Loucy (cell line): ENCODE results near the gene PLS3.

Experiments
- H2AFZ ChIP-seq: fragments of 200-600 bp; sonication (generic); 2 replicates; pipeline ENCODE4 v1.6.0; 2016; ENCODE audit warnings: antibody characterized with exemption, mild to moderate bottlenecking, low read length, moderate library complexity
- H3F3A ChIP-seq: fragments of 200-600 bp; 2 replicates; pipeline ENCODE4 v1.6.0; 2016; ENCODE audit warnings: antibody characterized with exemption, low read depth, mild to moderate bottlenecking
- H3K27me3 ChIP-seq: fragments of 200-600 bp; sonication (generic); 2 replicates; pipeline ENCODE4 v1.6.1; 2014; ENCODE audit warnings: low read length, mild to moderate bottlenecking; ENCODE audit not compliant: insufficient read depth, poor library complexity, severe bottlenecking
- H3K36me3 ChIP-seq: fragments of 200-600 bp; sonication (generic); 2 replicates; pipeline ENCODE4 v1.6.1; 2016; ENCODE audit warnings: low read length; ENCODE audit not compliant: insufficient read depth
- H3K4me1 ChIP-seq: fragments of 200-600 bp; sonication (generic); 2 replicates; pipeline ENCODE4 v1.5.1; 2014; ENCODE audit warnings: low read length, mild to moderate bottlenecking; ENCODE audit not compliant: insufficient read depth, poor library complexity, severe bottlenecking
- H3K4me2 ChIP-seq: fragments of 200-600 bp; sonication (generic); 2 replicates; pipeline ENCODE4 v1.6.0; 2014; ENCODE audit warnings: antibody characterized with exemption, low read length, low read depth, mild to moderate bottlenecking; ENCODE audit not compliant: poor library complexity, severe bottlenecking
- H3K4me3 ChIP-seq: fragments of 200-600 bp; sonication (generic); 2 replicates; pipeline ENCODE4 v1.5.1; 2014; ENCODE audit warnings: low read length, mild to moderate bottlenecking, mixed read lengths; ENCODE audit not compliant: poor library complexity, severe bottlenecking
- H3K79me2 ChIP-seq: fragments of 200-600 bp; sonication (generic); 2 replicates; pipeline ENCODE4 v1.6.1; 2014; ENCODE audit warnings: low read length; ENCODE audit not compliant: insufficient read depth
- H3K9ac ChIP-seq: fragments of 200-600 bp; sonication (generic); 2 replicates; pipeline ENCODE4 v1.6.0; 2014; ENCODE audit warnings: mild to moderate bottlenecking, low read depth, low read length, moderate library complexity; ENCODE audit not compliant: poor library complexity, severe bottlenecking
- H3K9me2 ChIP-seq: fragments of 200-600 bp; sonication (generic); replicated peaks from 2 replicates; pipeline ENCODE4 v1.6.1; 2016; ENCODE audit warnings: low read depth, low read length, mixed read lengths
- H3K9me3 ChIP-seq: fragments of 200-600 bp; sonication (generic); 2 replicates; pipeline ENCODE4 v1.6.1; 2014; ENCODE audit warnings: mild to moderate bottlenecking, antibody characterized with exemption, low read length, low read depth; ENCODE audit not compliant: insufficient read depth
- H4K20me1 ChIP-seq: fragments of 200-600 bp; sonication (generic); 2 replicates; pipeline ENCODE4 v1.6.0; 2014; ENCODE audit warnings: antibody characterized with exemption, low read length, mild to moderate bottlenecking; ENCODE audit not compliant: insufficient read depth, poor library complexity, severe bottlenecking
- EZH2phosphoT487 ChIP-seq: fragments of 200-600 bp; IDR thresholded peaks from 2 replicates; pipeline ENCODE4 v1.6.1; 2018; ENCODE audit warnings: antibody characterized with exemption, mild to moderate bottlenecking, moderate library complexity, borderline replicate concordance
- TF ChIP-seq, protein P1 (sequence below): fragments of 200-600 bp; sonication (generic); conservative IDR thresholded peaks from 2 replicates; pipeline ENCODE4 v1.5.1; 2014; ENCODE audit warnings: mild to moderate bottlenecking, antibody characterized with exemption, low read length

PLS3 gene

DNA sequence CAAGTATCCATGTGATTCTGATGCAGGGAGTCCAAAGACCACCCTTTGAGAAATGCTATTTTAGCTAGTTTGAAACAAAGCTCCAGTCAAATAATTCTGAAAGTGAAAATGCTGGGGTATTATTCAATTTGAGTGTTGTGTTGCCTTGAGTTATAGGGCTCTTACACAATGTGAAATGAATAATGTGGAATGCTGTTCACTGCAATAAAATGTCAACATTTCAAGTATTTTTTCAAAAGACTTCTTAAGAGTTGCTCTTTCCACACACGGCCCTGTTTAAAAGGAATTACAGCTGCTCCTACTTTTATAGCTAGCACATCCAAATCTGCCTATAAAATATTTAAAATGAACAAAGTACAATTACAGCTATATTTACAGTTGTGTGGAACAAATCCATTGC, 27.5 kb upstream of the PLS3 start:
- Histone ChIP-seq H3K27me3 (no peaks in the 10 kb centered on the region), H3F3A (no peaks in the 10 kb centered on the region), H2AFZ (no peak overlapping the region), H3K9me3 (no peaks in the 10 kb centered on the region), H3K4me3 (no peak overlapping the region), H3K4me1 (no peaks in the 10 kb centered on the region), H3K4me2 (no peak overlapping the region), H4K20me1 (no peaks in the 10 kb centered on the region), H3K79me2 (no peaks in the 10 kb centered on the region), H3K9me2 (no peaks in the 10 kb centered on the region), H3K36me3 (no peaks in the 10 kb centered on the region), H3K9ac (no peak overlapping the region)
- no peak for TF ChIP-seq EZH2phosphoT487
- TF ChIP-seq, protein P1, sequence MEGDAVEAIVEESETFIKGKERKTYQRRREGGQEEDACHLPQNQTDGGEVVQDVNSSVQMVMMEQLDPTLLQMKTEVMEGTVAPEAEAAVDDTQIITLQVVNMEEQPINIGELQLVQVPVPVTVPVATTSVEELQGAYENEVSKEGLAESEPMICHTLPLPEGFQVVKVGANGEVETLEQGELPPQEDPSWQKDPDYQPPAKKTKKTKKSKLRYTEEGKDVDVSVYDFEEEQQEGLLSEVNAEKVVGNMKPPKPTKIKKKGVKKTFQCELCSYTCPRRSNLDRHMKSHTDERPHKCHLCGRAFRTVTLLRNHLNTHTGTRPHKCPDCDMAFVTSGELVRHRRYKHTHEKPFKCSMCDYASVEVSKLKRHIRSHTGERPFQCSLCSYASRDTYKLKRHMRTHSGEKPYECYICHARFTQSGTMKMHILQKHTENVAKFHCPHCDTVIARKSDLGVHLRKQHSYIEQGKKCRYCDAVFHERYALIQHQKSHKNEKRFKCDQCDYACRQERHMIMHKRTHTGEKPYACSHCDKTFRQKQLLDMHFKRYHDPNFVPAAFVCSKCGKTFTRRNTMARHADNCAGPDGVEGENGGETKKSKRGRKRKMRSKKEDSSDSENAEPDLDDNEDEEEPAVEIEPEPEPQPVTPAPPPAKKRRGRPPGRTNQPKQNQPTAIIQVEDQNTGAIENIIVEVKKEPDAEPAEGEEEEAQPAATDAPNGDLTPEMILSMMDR: no peak

DNA sequence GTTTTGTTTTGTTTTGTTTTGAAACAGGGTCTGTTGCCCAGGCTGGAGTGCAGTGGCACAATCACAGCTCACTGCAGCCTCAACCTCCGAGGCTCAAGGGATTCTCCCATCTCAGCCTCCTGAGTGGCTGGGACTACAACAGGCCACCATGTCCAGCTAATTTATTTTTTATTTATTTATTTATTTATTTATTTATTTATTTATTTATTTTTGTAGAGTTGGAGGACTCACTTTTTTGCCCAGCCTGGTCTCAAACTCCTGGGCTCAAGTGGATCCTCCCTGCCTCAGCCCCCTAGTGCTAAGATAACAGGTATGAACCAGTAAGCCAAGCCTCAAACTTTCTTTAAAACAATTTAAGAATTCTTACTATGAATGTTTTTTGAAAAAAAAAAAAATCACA, 26.6 kb upstream of the PLS3 start:
- Histone ChIP-seq H3F3A (no peaks in the 10 kb centered on the region), H3K36me3 (no peaks in the 10 kb centered on the region), H3K9me2 (no peaks in the 10 kb centered on the region), H3K4me1 (no peaks in the 10 kb centered on the region), H3K4me3 (no peak overlapping the region), H3K27me3 (no peaks in the 10 kb centered on the region), H3K4me2 (no peak overlapping the region), H3K79me2 (no peaks in the 10 kb centered on the region), H3K9me3 (no peaks in the 10 kb centered on the region), H4K20me1 (no peaks in the 10 kb centered on the region), H2AFZ (no peak overlapping the region), H3K9ac (no peak overlapping the region)
- TF ChIP-seq, protein P1: no peak
- TF ChIP-seq EZH2phosphoT487: no peak

DNA sequence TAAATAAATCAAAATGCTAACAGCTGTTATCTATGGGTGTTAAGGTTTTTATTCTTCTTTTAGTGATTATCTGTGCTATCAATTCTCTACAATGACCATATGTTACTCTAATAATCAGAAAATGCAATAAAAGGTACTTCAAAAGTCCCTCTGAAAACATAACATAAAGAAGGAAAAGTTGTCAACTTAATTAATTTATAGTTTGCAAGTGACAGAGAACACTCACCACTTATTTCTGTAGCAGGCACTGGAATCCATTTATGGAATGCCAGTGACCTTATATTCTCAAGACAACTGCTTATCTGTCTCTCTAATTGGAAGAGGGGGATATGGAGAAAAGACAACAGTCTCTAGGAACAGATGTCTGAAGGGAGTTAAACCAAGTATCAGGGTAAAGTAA, 25.6 kb upstream of the PLS3 start:
- no peaks in the 10 kb centered on the region for H3K36me3 ChIP-seq
- no peak overlapping the region for H3K4me2 ChIP-seq
- H3K9ac ChIP-seq: no peak overlapping the region
- no peaks in the 10 kb centered on the region for H3K79me2 ChIP-seq
- no peaks in the 10 kb centered on the region for H3K9me3 ChIP-seq
- no peaks in the 10 kb centered on the region for H3K4me1 ChIP-seq
- H4K20me1 ChIP-seq: no peaks in the 10 kb centered on the region
- no peak overlapping the region for H3K4me3 ChIP-seq
- H3K9me2 ChIP-seq: no peaks in the 10 kb centered on the region
- no peaks in the 10 kb centered on the region for H3K27me3 ChIP-seq
- no peaks in the 10 kb centered on the region for H3F3A ChIP-seq
- no peak for TF ChIP-seq EZH2phosphoT487
- TF ChIP-seq, protein P1: no peak
- no peak overlapping the region for H2AFZ ChIP-seq
